K562 (cell line): ENCODE measurements around the gene CFAP300. TPM values are rescaled to one million over a fixed set of nuclear protein-coding genes. Genes with fewer than 3 reads are reported as not detected.

ENCODE experiments used
- ETV5 ChIP-seq: sonication (generic); formaldehyde crosslinking; IDR thresholded peaks from 2 replicates; pipeline ENCODE4 v1.4.0; 2020; ENCODE audit warnings: low read depth, mild to moderate bottlenecking, missing genetic modification reagents
- SMC3 ChIP-seq: conservative IDR thresholded peaks from 2 replicates; pipeline ENCODE4 v1.6.1; 2011; ENCODE audit warnings: low read depth, low read length, improper control_type of control experiment; ENCODE audit not compliant: insufficient read depth
- polyA plus RNA-seq, 8 experiments: library from polyadenylated mRNA; depleted of rRNA in 4 of 8; stranded (reverse) in 5 of 8; unstranded in 3 of 8; fragments of >200 nt; fragmentation: Nextera tagmentation in 2 of 8; fragmentation: Illumina TruSeq in 1 of 8; extraction: Ambion mirVana in 2 of 8; extraction: Trizol in 1 of 8; gene quantifications; 2 replicates each; pipeline versions ENCODE4 v1.2.1 to v1.2.3, GENCODE V29; 2011 to 2014; ENCODE audit warnings: inconsistent platforms in 1 of 8, missing spikeins in 1 of 8
- total RNA-seq, 7 experiments: library from RNA; depleted of rRNA in 6 of 7; stranded (reverse); fragments of >200 nt in 6 of 7; fragmentation: Illumina TruSeq in 2 of 7; extraction: Trizol in 2 of 7; gene quantifications; 2 replicates each; pipeline versions ENCODE4 v1.2.1 to v1.2.3, GENCODE V29; 2011 to 2021; ENCODE audit warnings: low replicate concordance in 1 of 7
- TF ChIP-seq, protein P1 (sequence below): fragments of 250-450 bp; sonication (Bioruptor Pico); IDR thresholded peaks from 2 replicates; pipeline ENCODE4 v1.4.0; 2020
- TF ChIP-seq, protein P2 (sequence below), 3 experiments: IDR thresholded peaks in 2 of 3; conservative IDR thresholded peaks in 1 of 3; 2 replicates each; pipeline ENCODE4 v1.5.1; 2011 to 2012; ENCODE audit warnings: low read length in 3 of 3, mild to moderate bottlenecking in 3 of 3, control low read depth in 2 of 3, improper control_type of control experiment in 1 of 3, inconsistent platforms in 1 of 3, low read depth in 1 of 3, mixed read lengths in 1 of 3, moderate library complexity in 1 of 3; ENCODE audit not compliant: insufficient read depth in 2 of 3

The CFAP300 gene
- total and polyA plus RNA-seq, 9 of the 15 experiments (the other 6 are each of a cell fraction or from before 2014, with no cell fraction given) = not detected

- TF ChIP-seq, protein P1, sequence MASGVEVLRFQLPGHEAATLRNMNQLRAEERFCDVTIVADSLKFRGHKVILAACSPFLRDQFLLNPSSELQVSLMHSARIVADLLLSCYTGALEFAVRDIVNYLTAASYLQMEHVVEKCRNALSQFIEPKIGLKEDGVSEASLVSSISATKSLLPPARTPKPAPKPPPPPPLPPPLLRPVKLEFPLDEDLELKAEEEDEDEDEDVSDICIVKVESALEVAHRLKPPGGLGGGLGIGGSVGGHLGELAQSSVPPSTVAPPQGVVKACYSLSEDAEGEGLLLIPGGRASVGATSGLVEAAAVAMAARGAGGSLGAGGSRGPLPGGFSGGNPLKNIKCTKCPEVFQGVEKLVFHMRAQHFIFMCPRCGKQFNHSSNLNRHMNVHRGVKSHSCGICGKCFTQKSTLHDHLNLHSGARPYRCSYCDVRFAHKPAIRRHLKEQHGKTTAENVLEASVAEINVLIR (CRISPR knock-in tag) = no peak
- TF ChIP-seq ETV5 = no peak
- TF ChIP-seq, protein P2, sequence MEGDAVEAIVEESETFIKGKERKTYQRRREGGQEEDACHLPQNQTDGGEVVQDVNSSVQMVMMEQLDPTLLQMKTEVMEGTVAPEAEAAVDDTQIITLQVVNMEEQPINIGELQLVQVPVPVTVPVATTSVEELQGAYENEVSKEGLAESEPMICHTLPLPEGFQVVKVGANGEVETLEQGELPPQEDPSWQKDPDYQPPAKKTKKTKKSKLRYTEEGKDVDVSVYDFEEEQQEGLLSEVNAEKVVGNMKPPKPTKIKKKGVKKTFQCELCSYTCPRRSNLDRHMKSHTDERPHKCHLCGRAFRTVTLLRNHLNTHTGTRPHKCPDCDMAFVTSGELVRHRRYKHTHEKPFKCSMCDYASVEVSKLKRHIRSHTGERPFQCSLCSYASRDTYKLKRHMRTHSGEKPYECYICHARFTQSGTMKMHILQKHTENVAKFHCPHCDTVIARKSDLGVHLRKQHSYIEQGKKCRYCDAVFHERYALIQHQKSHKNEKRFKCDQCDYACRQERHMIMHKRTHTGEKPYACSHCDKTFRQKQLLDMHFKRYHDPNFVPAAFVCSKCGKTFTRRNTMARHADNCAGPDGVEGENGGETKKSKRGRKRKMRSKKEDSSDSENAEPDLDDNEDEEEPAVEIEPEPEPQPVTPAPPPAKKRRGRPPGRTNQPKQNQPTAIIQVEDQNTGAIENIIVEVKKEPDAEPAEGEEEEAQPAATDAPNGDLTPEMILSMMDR (IDR thresholded peaks at IDR 0.05 in 2 of 3, conservative IDR thresholded peaks at IDR 0.05 in 1 of 3; ENCODE audit: insufficient read depth in 2 of 3, low read depth in 1 of 3, low read length in 3 of 3) = peak; percentile 22 to 56 (median 31); a peak in 4 of 6 replicates
- TF ChIP-seq SMC3 = peak; percentile 26; the same call in 1 of the 2 replicates
Observed at GRCh38 chr11:102007567-102008437, 39.4 kb upstream of the CFAP300 start (continued).
